HL-60 (cell line): Measurements from ENCODE around the gene ZNF827.
"Not testable (repeated sequence)": the region's sequence is repeated elsewhere in the genome, so short reads cannot be mapped to it uniquely, and the experiment has no call there.

Experiments
- DNase-seq, 2 experiments: peaks; one replicate each; pipeline ENCODE4 v3.0.0-alpha.2; 2010 to 2020; ENCODE audit warnings: low read depth in 1 of 2, low spot score in 1 of 2
- H3K27ac ChIP-seq: fragments of 250-450 bp; sonication (Bioruptor Pico); replicated peaks from 2 replicates; pipeline ENCODE4 v1.5.1; 2020; ENCODE audit warnings: mild to moderate bottlenecking, moderate library complexity
- H3K27me3 ChIP-seq: fragments of 250-450 bp; sonication (Bioruptor Pico); 2 replicates; pipeline ENCODE4 v1.5.1; 2021; ENCODE audit warnings: mild to moderate bottlenecking, moderate library complexity; ENCODE audit not compliant: insufficient read depth, poor library complexity, severe bottlenecking
- H3K4me3 ChIP-seq: replicated peaks from 2 replicates; pipeline ENCODE4 v1.5.1; 2011; ENCODE audit warnings: mild to moderate bottlenecking, control low read depth, low read length; ENCODE audit not compliant: insufficient read depth
- CTCF ChIP-seq: IDR thresholded peaks from one replicate; pipeline ENCODE4 v1.5.1; 2011; ENCODE audit warnings: low read length, control low read depth, inconsistent platforms; ENCODE audit not compliant: insufficient read depth
- GABPA ChIP-seq: IDR thresholded peaks from 2 replicates; pipeline ENCODE4 v1.6.1; 2012; ENCODE audit warnings: low read depth
- POLR2AphosphoS5 ChIP-seq: IDR thresholded peaks from 2 replicates; pipeline ENCODE4 v1.6.1; 2012; ENCODE audit warnings: low read depth
- REST ChIP-seq: IDR thresholded peaks from 2 replicates; pipeline ENCODE4 v1.6.1; 2012; ENCODE audit warnings: low read depth; ENCODE audit not compliant: insufficient replicate concordance
- SPI1 ChIP-seq: IDR thresholded peaks from 2 replicates; pipeline ENCODE4 v1.6.1; 2012; ENCODE audit warnings: low read depth, mild to moderate bottlenecking, borderline replicate concordance

ZNF827 gene

GRCh38 chr4:145839151-145839550, 99.5 kb downstream of the ZNF827 start:
- Histone ChIP-seq H3K4me3 (no peak overlapping the region), H3K27ac (no peak overlapping the region), H3K27me3 (peaks cover 6% of the 10 kb centered on the region)
- no peak for DNase-seq
- no peak for TF ChIP-seq CTCF
- no peak for TF ChIP-seq REST
- no peak for TF ChIP-seq SPI1
- TF ChIP-seq POLR2AphosphoS5: no peak
- TF ChIP-seq GABPA: no peak

- not testable (repeated sequence) for H3K4me3 ChIP-seq, DNase-seq, H3K27me3 ChIP-seq, H3K27ac ChIP-seq
Observed at GRCh38 chr4:145832384-145832783, 106.2 kb downstream of the ZNF827 start.

GRCh38 chr4:145830699-145831098, 107.9 kb downstream of the ZNF827 start:
- no peak for TF ChIP-seq GABPA
- no peak for TF ChIP-seq POLR2AphosphoS5
- no peak for TF ChIP-seq REST
- peak; percentile 37; the same call in 1 of the 2 replicates for TF ChIP-seq SPI1
- Histone ChIP-seq H3K27me3 (no peaks in the 10 kb centered on the region), H3K27ac (no peak overlapping the region), H3K4me3 (no peak overlapping the region)
- DNase-seq: peak in 1 of 2 experiments; percentile 27

- peak; percentile 2; the same call in 1 of the 2 replicates for TF ChIP-seq SPI1
- TF ChIP-seq GABPA: no peak
- no peak overlapping the region for H3K4me3 ChIP-seq
- H3K27ac ChIP-seq: no peak overlapping the region
- no peaks in the 10 kb centered on the region for H3K27me3 ChIP-seq
- DNase-seq: no peak
Observed at GRCh38 chr4:145829629-145830395, 108.8 kb downstream of the ZNF827 start.

- Histone ChIP-seq H3K27me3 (no peaks in the 10 kb centered on the region), H3K27ac (no peak overlapping the region), H3K4me3 (no peak overlapping the region)
- no peak for DNase-seq
- TF ChIP-seq SPI1 (no peak), CTCF (no peak), REST (no peak), POLR2AphosphoS5 (no peak), GABPA (no peak)
Observed at GRCh38 chr4:145828802-145829485, 109.7 kb downstream of the ZNF827 start.
